Peyer's patch (tissue), 4 donors: ENCODE measurements around the gene CEP120. TPM values are rescaled to one million over a fixed set of nuclear protein-coding genes. Genes with fewer than 3 reads are reported as not detected.
"Not testable (repeated sequence)": the region's sequence is repeated elsewhere in the genome, so short reads cannot be mapped to it uniquely, and the experiment has no call there.

ENCODE experiments used
- DNase-seq, 3 donors: peaks; one replicate each; pipeline ENCODE4 v3.0.0-alpha.2; 2017 to 2019
- H3K27ac ChIP-seq, 4 donors: fragments of 200-600 bp; sonication (generic); one replicate each; pipeline ENCODE4 v1.5.1; 2016 to 2019
- H3K27me3 ChIP-seq, 2 donors: fragments of 200-600 bp; sonication (generic); one replicate each; pipeline ENCODE4 v1.5.1; 2019
- H3K36me3 ChIP-seq, 3 donors: fragments of 200-600 bp; sonication (generic); one replicate each; pipeline ENCODE4 v1.5.1; 2016 to 2019
- H3K4me1 ChIP-seq, 4 donors: fragments of 200-600 bp; sonication (generic); one replicate each; pipeline ENCODE4 v1.5.1; 2016 to 2019
- H3K4me3 ChIP-seq, 4 donors: fragments of 200-600 bp; sonication (generic); 1 replicate in 3 of 4; 2 replicates in 1 of 4; pipeline ENCODE4 v1.5.1; 2016 to 2019; ENCODE audit warnings: mild to moderate bottlenecking in 1 of 4
- H3K9me3 ChIP-seq, 4 donors: fragments of 200-600 bp; sonication (generic); one replicate each; pipeline ENCODE4 v1.5.1; 2016 to 2019; ENCODE audit warnings: mild to moderate bottlenecking in 1 of 4
- POLR2A ChIP-seq, 2 donors: fragments of 450-650 bp; IDR thresholded peaks; one replicate each; pipeline ENCODE4 v1.5.1; 2017; ENCODE audit warnings: antibody characterized with exemption in 2 of 2, mild to moderate bottlenecking in 2 of 2, moderate library complexity in 2 of 2
- total RNA-seq, 4 donors: library from RNA; depleted of rRNA; stranded (reverse); fragments of >200 nt; gene quantifications; one replicate each; pipeline ENCODE4 v1.1.0, GENCODE V29; 2016
- TF ChIP-seq, protein P1 (sequence below), 6 experiments: fragments of 450-650 bp in 4 of 6; fragments of 200-600 bp in 2 of 6; sonication (generic) in 1 of 6; IDR thresholded peaks; one replicate each; pipeline ENCODE4 v1.5.1; 2017 to 2019; ENCODE audit warnings: antibody characterized with exemption in 6 of 6, mild to moderate bottlenecking in 3 of 6, moderate library complexity in 1 of 6

The CEP120 gene
- total RNA-seq = 10 to 100 TPM; 10.5 to 47.9 (median 24.2) TPM

DNA sequence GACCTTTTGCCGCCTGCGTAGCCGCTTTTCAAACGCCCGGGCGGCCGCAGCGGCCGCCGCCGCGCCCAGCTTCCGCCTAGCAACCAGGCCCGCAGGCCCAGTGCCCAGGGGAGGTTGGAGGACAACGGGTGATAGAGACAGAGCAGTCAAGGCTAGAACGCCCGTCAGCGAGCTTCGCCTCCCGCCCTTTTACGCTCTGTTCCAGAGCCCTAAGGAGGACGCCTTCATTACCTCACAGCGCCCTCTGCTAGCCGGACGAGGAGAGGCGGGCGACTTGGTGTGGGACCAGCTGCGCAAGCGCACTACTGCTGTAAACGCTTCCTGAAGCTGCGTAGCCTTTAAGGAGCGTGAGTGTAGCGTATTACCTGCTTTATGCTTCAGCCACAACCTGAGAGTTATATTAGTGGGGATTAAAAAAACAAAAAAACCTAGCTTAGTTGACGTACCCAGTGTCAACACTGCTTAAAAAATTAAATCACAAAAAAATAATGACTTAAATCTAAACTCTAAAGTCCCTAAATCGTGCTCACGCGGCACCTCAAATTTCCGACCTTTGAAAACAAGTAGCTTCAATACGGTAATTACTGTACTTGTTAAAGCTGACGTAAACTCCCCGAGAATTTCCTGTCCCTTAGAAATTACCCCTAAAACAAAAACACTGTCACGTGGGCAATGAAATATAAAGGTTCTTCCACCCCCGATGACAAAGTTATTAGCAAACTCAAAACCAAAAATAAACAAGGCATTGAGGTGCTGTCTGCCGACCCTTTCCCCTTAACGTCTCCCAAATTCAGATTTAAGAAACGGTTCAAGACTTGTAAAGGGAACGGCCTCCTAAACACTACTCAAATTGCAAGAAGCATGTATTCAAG, at the start of gene CEP120:
Gene CEP120 (minus strand): TSS at position 126 of the 872 bp plus-strand sequence. CDS start 405 bp downstream, outside the sequence.
- Histone ChIP-seq H3K4me3 (peak within 1 kb of the TSS; percentile 73 to 91 (median 80)), H3K9me3 (no peaks in the 10 kb centered on the region), H3K27ac (peak within 1 kb of the TSS; percentile 89 to 93 (median 92))

DNA sequence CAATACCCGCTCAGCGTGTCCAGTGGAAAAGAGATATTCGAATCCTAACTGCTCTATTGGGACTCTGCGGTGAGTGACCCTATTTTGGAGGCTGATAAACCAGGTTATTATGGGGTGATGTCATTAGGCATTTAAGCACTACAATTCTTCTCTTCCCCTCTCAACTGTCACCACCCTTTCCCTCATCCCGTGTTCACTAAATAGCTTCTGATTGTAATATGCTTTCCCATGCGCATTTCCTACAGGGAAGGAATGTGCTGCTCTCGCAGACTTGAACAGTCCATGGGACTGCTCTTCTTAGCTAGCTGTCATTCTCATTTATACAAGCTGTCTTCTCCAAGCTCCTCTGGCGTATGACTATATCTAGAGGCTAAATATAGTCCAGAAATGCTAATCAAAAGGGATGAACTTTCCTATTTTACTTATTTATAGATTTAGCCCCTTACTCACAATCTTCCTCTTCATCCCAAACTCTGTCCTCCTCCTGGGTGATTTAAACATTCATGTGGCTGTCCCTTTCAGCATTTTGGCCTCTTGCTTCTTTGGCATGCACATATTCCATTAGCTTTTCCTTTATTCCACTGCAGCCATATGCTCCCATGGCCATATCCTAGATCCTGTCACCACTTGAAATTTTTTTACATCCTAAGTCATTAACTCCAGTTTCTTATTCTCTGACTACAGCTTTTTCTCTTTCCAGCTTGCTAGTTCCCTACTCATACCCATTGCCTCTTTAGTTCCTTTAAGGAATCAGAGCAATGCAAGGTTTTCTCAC, 49.1 kb upstream of the CEP120 start:
- Histone ChIP-seq H3K4me3 (no peak overlapping the region), H3K36me3 (no peaks in the 10 kb centered on the region), H3K27me3 (no peaks in the 10 kb centered on the region), H3K27ac (no peak overlapping the region), H3K9me3 (no peaks in the 10 kb centered on the region), H3K4me1 (no peaks in the 10 kb centered on the region)
- no peak for DNase-seq
- TF ChIP-seq, protein P1, sequence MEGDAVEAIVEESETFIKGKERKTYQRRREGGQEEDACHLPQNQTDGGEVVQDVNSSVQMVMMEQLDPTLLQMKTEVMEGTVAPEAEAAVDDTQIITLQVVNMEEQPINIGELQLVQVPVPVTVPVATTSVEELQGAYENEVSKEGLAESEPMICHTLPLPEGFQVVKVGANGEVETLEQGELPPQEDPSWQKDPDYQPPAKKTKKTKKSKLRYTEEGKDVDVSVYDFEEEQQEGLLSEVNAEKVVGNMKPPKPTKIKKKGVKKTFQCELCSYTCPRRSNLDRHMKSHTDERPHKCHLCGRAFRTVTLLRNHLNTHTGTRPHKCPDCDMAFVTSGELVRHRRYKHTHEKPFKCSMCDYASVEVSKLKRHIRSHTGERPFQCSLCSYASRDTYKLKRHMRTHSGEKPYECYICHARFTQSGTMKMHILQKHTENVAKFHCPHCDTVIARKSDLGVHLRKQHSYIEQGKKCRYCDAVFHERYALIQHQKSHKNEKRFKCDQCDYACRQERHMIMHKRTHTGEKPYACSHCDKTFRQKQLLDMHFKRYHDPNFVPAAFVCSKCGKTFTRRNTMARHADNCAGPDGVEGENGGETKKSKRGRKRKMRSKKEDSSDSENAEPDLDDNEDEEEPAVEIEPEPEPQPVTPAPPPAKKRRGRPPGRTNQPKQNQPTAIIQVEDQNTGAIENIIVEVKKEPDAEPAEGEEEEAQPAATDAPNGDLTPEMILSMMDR (IDR thresholded peaks at IDR 0.05) = no peak
- no peak for TF ChIP-seq POLR2A (IDR thresholded peaks at IDR 0.05)

More for the DNA sequence above, at the start of gene CEP120:
- H3K27me3 ChIP-seq = no peaks in the 10 kb centered on the region
- peak; percentile 97 to 100 (median 98) for DNase-seq
- H3K36me3 ChIP-seq = no peaks in the 10 kb centered on the region
- TF ChIP-seq POLR2A (IDR thresholded peaks at IDR 0.05) = peak; percentile 90 to 94
- TF ChIP-seq, protein P1 (IDR thresholded peaks at IDR 0.05) = peak; percentile 41 to 96 (median 84)
- peaks cover 0 to 15% (median 0%) of the 10 kb centered on the region in 4 donors for H3K4me1 ChIP-seq

DNA sequence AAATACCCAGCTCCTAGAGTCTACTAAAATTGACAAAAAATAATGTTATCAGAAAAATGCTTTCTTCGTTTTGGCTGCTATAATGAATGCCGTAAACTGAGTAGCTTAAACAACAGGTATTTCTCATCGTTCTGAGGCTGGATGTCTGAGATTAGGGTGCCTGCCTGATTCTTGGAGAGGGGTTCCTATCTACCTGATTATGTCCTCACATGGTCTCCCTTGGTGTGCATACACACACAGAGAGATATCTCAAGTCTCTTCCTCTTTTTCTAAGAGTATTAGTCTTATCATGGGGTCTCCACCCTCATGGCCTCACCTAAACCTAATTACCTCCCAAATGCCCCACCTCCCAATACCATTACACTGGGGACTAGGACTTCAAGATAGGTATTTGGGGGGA, 48.2 kb upstream of the CEP120 start:
- no peaks in the 10 kb centered on the region for H3K9me3 ChIP-seq
- TF ChIP-seq, protein P1 (IDR thresholded peaks at IDR 0.05) = no peak
- TF ChIP-seq POLR2A (IDR thresholded peaks at IDR 0.05) = no peak
- DNase-seq = no peak
- H3K4me1 ChIP-seq = no peaks in the 10 kb centered on the region
- H3K36me3 ChIP-seq = no peaks in the 10 kb centered on the region
- no peak overlapping the region for H3K27ac ChIP-seq
- H3K27me3 ChIP-seq = no peaks in the 10 kb centered on the region
- H3K4me3 ChIP-seq = no peak overlapping the region

DNA sequence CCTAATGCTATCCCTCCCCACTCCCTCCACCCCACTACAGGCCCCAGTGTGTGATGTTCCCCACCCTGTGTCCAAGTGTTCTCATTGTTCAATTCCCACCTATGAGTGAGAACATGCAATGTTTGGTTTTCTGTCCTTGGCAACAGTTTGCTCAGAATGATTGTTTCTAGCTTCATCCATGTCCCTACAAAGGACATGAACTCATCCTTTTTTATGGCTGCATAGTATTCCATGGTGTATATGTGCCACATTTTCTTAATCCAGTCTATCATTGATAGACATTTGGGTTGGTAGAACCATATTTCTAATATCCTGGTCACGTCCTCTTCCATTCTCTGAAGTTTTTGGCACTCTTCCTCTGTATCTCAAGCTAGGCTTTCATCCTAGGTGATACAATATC, 43.6 kb upstream of the CEP120 start:
- H3K27ac ChIP-seq, H3K36me3 ChIP-seq, H3K27me3 ChIP-seq, H3K4me1 ChIP-seq, H3K4me3 ChIP-seq, DNase-seq, H3K9me3 ChIP-seq: not testable (repeated sequence)

GRCh38 chr5:123460296-123460729, 37.1 kb upstream of the CEP120 start:
- H3K9me3 ChIP-seq = no peaks in the 10 kb centered on the region
- H3K27me3 ChIP-seq = no peaks in the 10 kb centered on the region
- peak overlapping the region in 3 of 4 donors; percentile 60 to 88 (median 78) for H3K27ac ChIP-seq
- peak in 1 of 3 donors; percentile 78 for DNase-seq
- no peaks in the 10 kb centered on the region for H3K36me3 ChIP-seq
- no peak for TF ChIP-seq POLR2A (IDR thresholded peaks at IDR 0.05)
- TF ChIP-seq, protein P1 (IDR thresholded peaks at IDR 0.05) = no peak
- no peak overlapping the region for H3K4me3 ChIP-seq
- H3K4me1 ChIP-seq = peaks cover 0 to 12% (median 0%) of the 10 kb centered on the region in 4 donors

- not testable (repeated sequence) for H3K27ac ChIP-seq, H3K36me3 ChIP-seq, H3K4me3 ChIP-seq, DNase-seq, H3K27me3 ChIP-seq, H3K9me3 ChIP-seq
- H3K4me1 ChIP-seq = peaks cover 0 to 17% (median 0%) of the 10 kb centered on the region in 4 donors
Observed at GRCh38 chr5:123458994-123459393, 35.8 kb upstream of the CEP120 start.
